MM.1S (cell line): ENCODE results near the gene PSMB9.

Source experiments
- CTCF ChIP-seq: fragments of 300-600 bp; sonication (generic); IDR thresholded peaks from 2 replicates; pipeline ENCODE4 v1.5.1; 2016; ENCODE audit warnings: antibody characterized with exemption, low read length, mixed read lengths
- EZH2 ChIP-seq: fragments of 300-600 bp; sonication (generic); optimal IDR thresholded peaks from 2 replicates; pipeline ENCODE3; 2017; ENCODE audit warnings: low read depth, mild to moderate bottlenecking, antibody characterized with exemption, low read length, mixed read lengths

GRCh38 chr6:32853541-32854375 is at the start of gene PSMB9, which contains the start of gene TAP1:
- TF ChIP-seq CTCF (peak; percentile 83), EZH2 (no peak)
